Fibroblast of lung (primary cell): Measurements from ENCODE around the gene SLC25A41. TPM values are rescaled to one million over a fixed set of nuclear protein-coding genes. Genes with fewer than 3 reads are reported as not detected.
"Not testable (repeated sequence)": the region's sequence is repeated elsewhere in the genome, so short reads cannot be mapped to it uniquely, and the experiment has no call there.

Experiments used
- DNase-seq, 2 donors: peaks; one replicate each; pipeline versions ENCODE4 v3.0.0 to v3.0.0-alpha.2; 2010; ENCODE audit warnings: low read depth in 2 of 2
- H2AFZ ChIP-seq: 2 replicates; pipeline ENCODE4 v1.5.1; 2012; ENCODE audit warnings: low read length, control low read depth, inconsistent platforms
- H3K27ac ChIP-seq: 2 replicates; pipeline ENCODE4 v1.5.1; 2011; ENCODE audit warnings: low read length, control low read depth; ENCODE audit not compliant: insufficient read depth
- H3K27me3 ChIP-seq: 2 replicates; pipeline ENCODE4 v1.5.1; 2011; ENCODE audit warnings: mild to moderate bottlenecking, low read length; ENCODE audit not compliant: control insufficient read depth, insufficient read depth
- H3K36me3 ChIP-seq: 2 replicates; pipeline ENCODE4 v1.5.1; 2011; ENCODE audit warnings: low read length; ENCODE audit not compliant: control insufficient read depth, insufficient read depth
- H3K4me1 ChIP-seq: 2 replicates; pipeline ENCODE4 v1.5.1; 2011; ENCODE audit warnings: low read length; ENCODE audit not compliant: control insufficient read depth, insufficient read depth; ENCODE audit errors: extremely low read depth
- H3K4me2 ChIP-seq: 2 replicates; pipeline ENCODE4 v1.5.1; 2011; ENCODE audit warnings: low read length, control low read depth; ENCODE audit not compliant: insufficient read depth; ENCODE audit errors: extremely low read depth
- H3K4me3 ChIP-seq, 4 experiments: fragments of 200-600 bp in 1 of 4; sonication (generic) in 1 of 4; replicated peaks in 1 of 4; 2 replicates each; pipeline ENCODE4 v1.5.1; 2011 to 2016; ENCODE audit warnings: low read length in 4 of 4, low read depth in 3 of 4, mild to moderate bottlenecking in 3 of 4, control low read depth in 2 of 4, inconsistent platforms in 1 of 4, mixed read lengths in 1 of 4; ENCODE audit not compliant: insufficient read depth in 1 of 4; ENCODE audit errors: control extremely low read depth in 1 of 4
- H3K79me2 ChIP-seq: 2 replicates; pipeline ENCODE4 v1.5.1; 2012; ENCODE audit warnings: mild to moderate bottlenecking, low read length, inconsistent platforms; ENCODE audit not compliant: control insufficient read depth, insufficient read depth
- H3K9ac ChIP-seq: 2 replicates; pipeline ENCODE4 v1.5.1; 2011; ENCODE audit warnings: mild to moderate bottlenecking, low read length, control low read depth; ENCODE audit not compliant: insufficient read depth
- H3K9me3 ChIP-seq: 2 replicates; pipeline ENCODE4 v1.5.1; 2012; ENCODE audit warnings: low read depth, low read length; ENCODE audit not compliant: control insufficient read depth, insufficient read depth
- H4K20me1 ChIP-seq: 2 replicates; pipeline ENCODE4 v1.5.1; 2011; ENCODE audit warnings: low read length; ENCODE audit not compliant: control insufficient read depth, insufficient read depth; ENCODE audit errors: extremely low read depth
- CTCF ChIP-seq, 2 donors: IDR thresholded peaks in 1 of 2; conservative IDR thresholded peaks in 1 of 2; 1 replicate in 1 of 2; 2 replicates in 1 of 2; pipeline ENCODE4 v1.5.1; 2011 to 2012; ENCODE audit warnings: low read length in 2 of 2, control low read depth in 1 of 2, inconsistent platforms in 1 of 2, low read depth in 1 of 2, mild to moderate bottlenecking in 1 of 2
- EZH2 ChIP-seq: IDR thresholded peaks from 2 replicates; pipeline ENCODE4 v1.5.1; 2012; ENCODE audit warnings: low read length, control low read depth, mild to moderate bottlenecking; ENCODE audit errors: missing control alignments
- polyA plus RNA-seq, 2 donors: library from polyadenylated mRNA; depleted of rRNA in 1 of 2; stranded (reverse) in 1 of 2; unstranded in 1 of 2; fragments of >200 nt; gene quantifications; 2 replicates each; pipeline ENCODE4 v1.2.1, GENCODE V29; 2011 to 2012; ENCODE audit warnings: missing spikeins in 1 of 2
- total RNA-seq: library from RNA; depleted of rRNA; stranded (reverse); fragments of >200 nt; gene quantifications from 2 replicates; pipeline ENCODE4 v1.2.1, GENCODE V29; 2014

SLC25A41 gene
- total and polyA plus RNA-seq, 2 donors (not counting 1 experiment from before 2014, with no cell fraction given) = under 0.01 TPM; not detected in 1

- no peaks in the 10 kb centered on the region for H4K20me1 ChIP-seq
- H3K79me2 ChIP-seq = no peaks in the 10 kb centered on the region
- H3K9ac ChIP-seq = no peak overlapping the region
- no peak overlapping the region for H3K27ac ChIP-seq
- peaks cover 3% of the 10 kb centered on the region for H3K27me3 ChIP-seq
- no peak overlapping the region for H3K4me3 ChIP-seq
- no peaks in the 10 kb centered on the region for H3K9me3 ChIP-seq
- H3K4me2 ChIP-seq = no peak overlapping the region
- no peaks in the 10 kb centered on the region for H3K4me1 ChIP-seq
- no peak overlapping the region for H2AFZ ChIP-seq
- no peaks in the 10 kb centered on the region for H3K36me3 ChIP-seq
- DNase-seq = no peak
- TF ChIP-seq CTCF (conservative IDR thresholded peaks at IDR 0.05 in 1 of 2, IDR thresholded peaks at IDR 0.05 in 1 of 2; ENCODE audit: low read depth in 1 of 2, low read length in 2 of 2) = no peak
- TF ChIP-seq EZH2 = no peak
Measured at GRCh38 chr19:6433165-6433564, 398 bp downstream of the SLC25A41 start.

- Histone ChIP-seq H3K4me2 (no peak overlapping the region), H3K4me3 (no peak overlapping the region), H4K20me1 (no peaks in the 10 kb centered on the region), H3K27me3 (peaks cover 3% of the 10 kb centered on the region), H3K79me2 (no peaks in the 10 kb centered on the region), H3K4me1 (no peaks in the 10 kb centered on the region), H3K9ac (no peak overlapping the region), H2AFZ (no peak overlapping the region), H3K36me3 (no peaks in the 10 kb centered on the region), H3K9me3 (no peaks in the 10 kb centered on the region), H3K27ac (no peak overlapping the region)
- no peak for DNase-seq
- TF ChIP-seq CTCF (conservative IDR thresholded peaks at IDR 0.05 in 1 of 2, IDR thresholded peaks at IDR 0.05 in 1 of 2; ENCODE audit: low read depth in 1 of 2, low read length in 2 of 2) (no peak), EZH2 (no peak)
Measured at GRCh38 chr19:6431891-6432290, 1.7 kb downstream of the SLC25A41 start.

GRCh38 chr19:6429419-6430221 lies 3.9 kb downstream of the SLC25A41 start:
- no peak for DNase-seq
- H3K36me3 ChIP-seq = no peaks in the 10 kb centered on the region
- H4K20me1 ChIP-seq = no peaks in the 10 kb centered on the region
- H3K9me3 ChIP-seq = no peaks in the 10 kb centered on the region
- no peak overlapping the region for H3K27ac ChIP-seq
- no peak overlapping the region for H2AFZ ChIP-seq
- no peak overlapping the region for H3K4me3 ChIP-seq
- TF ChIP-seq EZH2 = no peak
- no peak for TF ChIP-seq CTCF (conservative IDR thresholded peaks at IDR 0.05 in 1 of 2, IDR thresholded peaks at IDR 0.05 in 1 of 2; ENCODE audit: low read depth in 1 of 2, low read length in 2 of 2)
- peaks cover 3% of the 10 kb centered on the region for H3K27me3 ChIP-seq
- H3K79me2 ChIP-seq = no peaks in the 10 kb centered on the region
- H3K9ac ChIP-seq = no peak overlapping the region
- H3K4me1 ChIP-seq = no peaks in the 10 kb centered on the region
- no peak overlapping the region for H3K4me2 ChIP-seq

GRCh38 chr19:6428692-6429418 lies 4.7 kb downstream of the SLC25A41 start:
- H3K4me2 ChIP-seq, H3K27ac ChIP-seq, H3K79me2 ChIP-seq, H3K36me3 ChIP-seq, H4K20me1 ChIP-seq, H3K27me3 ChIP-seq, H3K4me3 ChIP-seq, H3K9ac ChIP-seq, DNase-seq, H3K4me1 ChIP-seq, H3K9me3 ChIP-seq, H2AFZ ChIP-seq: not testable (repeated sequence)
